Thyroid gland (tissue), 4 donors: ENCODE results near the gene VN1R5.

Source experiments
- POLR2A ChIP-seq, 2 donors: fragments of 450-650 bp; IDR thresholded peaks; one replicate each; pipeline ENCODE4 v1.6.1; 2017; ENCODE audit warnings: antibody characterized with exemption in 2 of 2, mild to moderate bottlenecking in 2 of 2, moderate library complexity in 1 of 2
- TF ChIP-seq, protein P1 (sequence below), 6 experiments: fragments of 200-600 bp in 3 of 6; fragments of 450-650 bp in 3 of 6; sonication (generic) in 3 of 6; IDR thresholded peaks; one replicate each; pipeline ENCODE4 v1.5.1; 2016 to 2019; ENCODE audit warnings: antibody characterized with exemption in 6 of 6, mild to moderate bottlenecking in 2 of 6, inconsistent platforms in 1 of 6, moderate library complexity in 1 of 6

GRCh38 chr1:247222840-247223239 is 33.0 kb upstream of the VN1R5 start:
- TF ChIP-seq, protein P1, sequence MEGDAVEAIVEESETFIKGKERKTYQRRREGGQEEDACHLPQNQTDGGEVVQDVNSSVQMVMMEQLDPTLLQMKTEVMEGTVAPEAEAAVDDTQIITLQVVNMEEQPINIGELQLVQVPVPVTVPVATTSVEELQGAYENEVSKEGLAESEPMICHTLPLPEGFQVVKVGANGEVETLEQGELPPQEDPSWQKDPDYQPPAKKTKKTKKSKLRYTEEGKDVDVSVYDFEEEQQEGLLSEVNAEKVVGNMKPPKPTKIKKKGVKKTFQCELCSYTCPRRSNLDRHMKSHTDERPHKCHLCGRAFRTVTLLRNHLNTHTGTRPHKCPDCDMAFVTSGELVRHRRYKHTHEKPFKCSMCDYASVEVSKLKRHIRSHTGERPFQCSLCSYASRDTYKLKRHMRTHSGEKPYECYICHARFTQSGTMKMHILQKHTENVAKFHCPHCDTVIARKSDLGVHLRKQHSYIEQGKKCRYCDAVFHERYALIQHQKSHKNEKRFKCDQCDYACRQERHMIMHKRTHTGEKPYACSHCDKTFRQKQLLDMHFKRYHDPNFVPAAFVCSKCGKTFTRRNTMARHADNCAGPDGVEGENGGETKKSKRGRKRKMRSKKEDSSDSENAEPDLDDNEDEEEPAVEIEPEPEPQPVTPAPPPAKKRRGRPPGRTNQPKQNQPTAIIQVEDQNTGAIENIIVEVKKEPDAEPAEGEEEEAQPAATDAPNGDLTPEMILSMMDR (IDR thresholded peaks at IDR 0.05): no peak
- no peak for TF ChIP-seq POLR2A (IDR thresholded peaks at IDR 0.05)
